NCI-H2029 (cell line): Measurements from ENCODE around the gene LCNL1.

Source experiments
- DNase-seq: peaks from one replicate; lab custom pipeline; 2025; lab: John Stamatoyannopoulos, UW

LCNL1 gene

GRCh38 chr9:136960212-136960937, 22.4 kb upstream of the LCNL1 start:
- no peak for DNase-seq

- DNase-seq, result no peak
Measured at GRCh38 chr9:136960938-136961275, 21.9 kb upstream of the LCNL1 start.

DNA sequence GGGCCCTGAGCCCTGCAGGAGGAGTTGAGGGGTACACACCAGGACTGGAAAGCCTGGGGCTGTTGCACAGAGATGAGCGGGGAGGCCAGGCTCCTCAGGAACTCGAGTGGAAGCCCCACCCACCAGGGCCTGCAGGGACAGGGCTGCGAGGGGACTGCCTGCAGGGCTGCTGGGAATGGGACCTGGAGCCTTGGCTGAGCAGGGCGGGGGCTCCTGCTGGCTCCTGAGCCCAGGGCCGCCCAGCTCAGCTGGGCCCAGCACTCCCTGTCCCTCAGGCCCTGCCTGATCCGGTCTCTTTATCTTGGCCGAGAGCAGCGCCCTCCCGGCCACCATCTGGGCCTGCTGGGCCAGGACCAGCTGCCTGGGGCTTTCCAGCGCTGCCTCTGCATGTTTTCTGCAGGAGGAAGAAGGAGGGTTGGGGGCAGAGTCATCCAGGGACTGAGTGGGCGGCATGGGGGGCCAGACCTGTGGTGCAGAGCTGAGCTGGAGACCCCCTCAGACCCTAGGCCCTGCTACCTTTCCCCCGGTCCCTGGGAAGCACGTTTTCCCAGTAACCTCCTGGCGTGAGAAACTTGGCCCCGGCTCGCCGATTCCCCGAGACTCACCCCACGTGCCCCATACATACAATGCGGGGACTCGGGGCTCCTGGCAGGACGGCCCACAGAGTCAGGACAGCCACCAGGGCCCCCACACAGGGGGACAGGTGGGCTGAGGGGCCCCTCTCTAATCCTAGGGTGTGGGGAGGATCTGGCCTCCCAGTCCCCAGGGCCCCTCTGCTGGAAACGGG, 21.3 kb upstream of the LCNL1 start:
- no peak for DNase-seq

- DNase-seq, result no peak
Measured at GRCh38 chr9:136962163-136962562, 20.6 kb upstream of the LCNL1 start.

GRCh38 chr9:136962701-136963248, 20.0 kb upstream of the LCNL1 start:
- no peak for DNase-seq

DNA sequence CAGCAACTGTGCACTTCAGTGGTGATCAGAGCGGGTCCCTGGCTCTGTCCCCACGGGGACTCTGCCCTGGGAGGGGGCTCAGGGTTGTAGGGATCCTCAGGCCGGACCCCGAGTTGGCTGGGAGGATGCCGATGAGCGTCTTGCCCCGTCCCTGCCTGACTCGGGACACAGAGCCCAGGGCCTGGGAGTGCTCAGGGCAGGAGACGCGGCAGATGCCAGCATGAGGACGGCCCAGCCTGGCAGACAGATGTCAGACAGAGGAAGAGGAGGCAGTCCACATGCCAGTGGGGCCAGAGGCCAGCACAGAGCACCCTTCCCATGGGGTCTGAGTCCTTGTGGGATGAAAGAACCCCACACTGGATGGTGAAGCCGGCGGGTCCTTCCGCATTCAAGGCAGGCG, 19.5 kb upstream of the LCNL1 start:
- DNase-seq, result no peak

- no peak for DNase-seq
Measured at GRCh38 chr9:136963751-136964150, 19.0 kb upstream of the LCNL1 start.

DNA sequence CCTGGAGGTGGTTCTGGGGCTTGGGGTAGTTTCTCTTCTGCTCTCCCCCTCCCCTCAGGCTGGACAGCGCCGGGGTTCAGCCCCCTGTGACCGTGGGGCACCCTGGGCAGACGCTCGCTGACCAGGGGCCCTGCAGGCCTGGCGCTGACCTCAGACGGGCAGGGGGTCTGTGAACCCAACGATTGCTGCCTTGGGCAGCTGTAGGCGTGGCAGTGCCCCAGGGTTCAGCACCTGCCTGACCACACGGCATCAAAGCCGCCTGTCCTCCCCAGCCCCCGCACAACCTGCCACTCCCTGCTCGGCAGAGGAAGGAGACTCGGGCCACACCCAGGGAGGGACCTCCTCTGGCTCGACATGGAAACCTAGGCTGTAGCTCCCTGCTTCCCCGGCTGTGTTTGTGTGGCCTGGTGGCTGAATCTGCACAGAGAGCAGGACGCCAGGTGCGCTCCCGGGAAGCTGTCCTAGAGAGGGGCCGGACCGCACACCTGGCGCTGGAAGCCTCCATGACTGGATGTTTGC, 18.6 kb upstream of the LCNL1 start:
- DNase-seq, result no peak

- no peak for DNase-seq
Measured at GRCh38 chr9:136964833-136965422, 17.9 kb upstream of the LCNL1 start.

DNA sequence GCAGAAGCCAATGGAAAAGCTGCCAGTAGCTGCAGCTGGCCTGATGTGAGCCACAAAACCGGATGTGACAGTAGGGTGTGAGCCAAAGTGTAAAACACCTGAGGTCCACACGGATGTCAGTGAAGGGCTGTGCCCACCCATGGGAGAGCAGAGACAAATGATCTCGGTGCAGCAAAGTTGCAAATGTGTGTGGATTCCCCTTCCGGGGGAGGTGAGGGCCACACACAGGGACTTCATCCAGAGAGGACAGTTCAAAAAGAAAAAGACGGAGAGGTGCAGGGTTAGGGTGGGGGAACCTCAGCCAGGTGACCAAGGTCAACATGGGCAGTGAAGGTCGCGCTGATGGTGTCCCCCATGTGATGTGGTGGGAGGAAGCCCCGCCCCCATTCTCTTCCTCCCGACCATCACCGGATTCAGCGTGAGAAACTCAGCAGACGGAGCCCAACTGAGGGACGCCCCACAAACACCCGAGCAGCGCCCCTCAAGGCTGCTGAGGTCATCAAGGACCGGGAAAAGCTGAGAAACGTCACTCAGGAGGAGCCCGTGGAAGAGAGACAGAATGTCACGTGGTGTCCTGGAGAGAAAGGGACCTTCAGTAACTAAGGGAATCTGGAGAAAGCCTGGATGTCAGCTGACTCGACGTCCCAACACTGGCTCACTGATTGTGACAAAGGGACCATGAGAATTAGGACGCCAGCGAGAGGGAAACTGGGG, 16.9 kb upstream of the LCNL1 start:
- DNase-seq, result no peak

- no peak for DNase-seq
Measured at GRCh38 chr9:136968333-136969127, 14.3 kb upstream of the LCNL1 start.

GRCh38 chr9:136969150-136969549, 13.6 kb upstream of the LCNL1 start:
- no peak for DNase-seq

GRCh38 chr9:136969774-136970173, 13.0 kb upstream of the LCNL1 start:
- no peak for DNase-seq

DNA sequence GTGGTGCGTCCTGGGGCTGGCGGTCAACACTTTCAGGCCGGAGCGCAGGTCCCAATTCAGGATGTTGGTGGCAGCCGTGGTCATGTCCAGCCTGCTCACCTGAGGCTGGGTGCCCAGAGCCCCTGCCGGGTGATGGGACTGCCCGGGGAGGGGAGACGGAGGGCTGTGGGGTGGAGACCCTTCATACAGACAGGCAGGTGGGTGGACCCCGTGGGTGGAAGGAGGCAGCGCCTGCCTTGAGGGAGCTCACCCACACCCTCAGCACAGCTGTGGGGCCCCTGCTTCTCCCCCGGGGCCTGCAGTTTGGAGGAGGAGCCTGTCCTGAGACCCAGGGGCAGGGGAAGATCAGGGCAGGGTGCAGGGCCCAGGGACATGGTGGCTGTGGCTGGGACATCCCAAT, 12.4 kb upstream of the LCNL1 start:
- no peak for DNase-seq

DNA sequence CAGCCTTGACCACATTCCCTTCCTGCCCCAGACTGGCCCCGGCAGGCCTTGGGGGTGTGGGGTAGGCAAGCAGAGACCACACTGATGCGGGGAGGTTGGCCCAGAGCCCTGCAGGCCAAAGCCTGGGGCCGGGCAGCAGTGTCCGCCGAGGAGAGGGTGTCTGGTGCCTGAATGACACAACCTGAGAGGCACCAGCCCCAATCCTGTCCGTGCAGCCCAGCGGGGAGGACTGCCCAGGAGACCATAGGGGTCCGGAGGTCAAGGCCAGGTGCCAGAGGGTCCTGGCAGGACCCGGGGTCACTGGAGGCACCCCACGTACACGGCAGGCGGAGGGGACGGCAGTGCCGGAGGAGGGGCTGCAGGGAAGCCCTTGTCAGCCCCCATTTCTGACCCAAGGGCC, 11.0 kb upstream of the LCNL1 start:
- no peak for DNase-seq

DNA sequence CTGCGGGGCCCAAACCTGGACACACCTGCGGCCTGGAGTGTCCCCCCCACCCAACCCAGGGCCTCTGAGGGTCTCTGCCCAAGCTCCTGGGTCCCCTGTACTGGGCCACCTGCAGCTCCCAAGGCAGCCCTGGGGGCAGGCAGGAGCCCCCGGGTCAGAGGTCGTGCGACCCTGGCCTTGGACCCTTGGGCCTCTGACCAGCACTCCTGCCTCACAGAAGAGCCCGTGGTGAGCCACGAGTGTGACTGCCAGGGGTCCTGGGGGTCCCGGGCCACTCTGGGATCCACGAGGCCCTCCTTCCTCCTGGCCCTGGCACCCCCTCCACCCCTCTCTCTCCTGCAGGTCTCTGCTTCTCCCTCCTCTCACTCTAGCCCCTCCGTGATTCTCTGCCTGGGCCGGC, 10.5 kb upstream of the LCNL1 start:
- DNase-seq, result no peak

DNA sequence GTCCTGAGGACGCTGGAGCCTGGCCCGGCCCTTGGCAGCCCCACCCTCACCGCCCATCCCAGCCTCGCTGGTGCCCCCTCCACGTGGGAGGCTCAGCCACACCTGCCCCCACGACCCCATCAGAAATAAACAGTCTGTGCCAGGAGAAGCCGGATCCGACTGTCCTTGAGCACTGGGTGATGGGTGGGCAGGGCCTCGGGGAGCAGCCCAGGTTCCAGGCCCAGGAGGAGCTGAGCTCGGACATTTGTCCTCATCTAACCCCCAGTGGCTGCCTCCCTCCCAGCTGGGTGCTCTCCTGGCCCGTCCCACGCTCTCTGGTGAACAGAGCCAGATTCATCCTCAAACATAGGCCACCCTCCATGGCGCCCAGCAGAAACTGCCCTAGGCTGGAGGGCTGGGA, 10.1 kb upstream of the LCNL1 start:
- DNase-seq, result no peak

GRCh38 chr9:136973618-136974617, 8.9 kb upstream of the LCNL1 start:
- no peak for DNase-seq

DNA sequence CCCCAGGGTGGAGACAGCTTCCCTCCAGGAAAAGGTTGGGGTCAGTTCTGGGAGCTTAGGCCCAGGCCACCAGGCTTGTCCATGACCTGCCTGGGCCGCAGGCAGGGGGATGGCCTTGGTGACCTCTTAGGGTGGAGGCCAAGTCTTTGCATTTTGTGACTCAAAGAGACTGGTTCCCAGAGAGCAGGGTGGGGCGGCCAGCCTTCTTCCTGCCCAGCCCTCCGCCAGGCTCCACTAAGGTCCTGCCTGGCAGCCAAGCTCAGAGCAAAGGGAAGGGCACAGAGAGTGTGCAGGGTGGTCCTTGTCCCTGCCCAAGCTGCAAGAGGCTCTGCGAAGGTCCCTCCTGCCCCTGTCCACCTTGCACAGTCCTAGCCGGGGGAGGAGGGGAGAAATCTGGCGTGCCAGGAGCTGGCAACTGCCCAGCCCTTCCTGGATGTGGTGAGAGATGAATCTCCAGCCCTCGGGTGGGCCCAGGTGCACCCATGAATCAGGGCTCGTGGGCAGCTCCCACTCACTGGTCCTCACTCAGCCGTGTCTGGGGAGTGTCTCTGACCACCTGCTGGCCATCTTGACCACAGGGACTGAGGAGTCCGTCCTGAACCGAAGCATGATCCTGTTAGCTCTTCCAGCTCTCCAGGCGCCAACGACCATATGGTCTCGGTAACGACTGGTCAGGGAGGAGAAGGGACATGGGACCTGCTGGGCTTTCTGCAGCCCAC, 7.8 kb upstream of the LCNL1 start:
- DNase-seq, result no peak
